Testis (tissue), 3 donors: ENCODE data around the gene ZNF618. TPM values are rescaled to one million over a fixed set of nuclear protein-coding genes. Genes with fewer than 3 reads are reported as not detected.

ENCODE experiments used
- DNase-seq: peaks from one replicate; pipeline ENCODE4 v3.0.0-alpha.2; 2019
- H3K27ac ChIP-seq, 2 donors: fragments of 200-600 bp; sonication (generic); one replicate each; pipeline ENCODE4 v1.5.1; 2019
- H3K27me3 ChIP-seq: fragments of 200-600 bp; sonication (generic); one replicate; pipeline ENCODE4 v1.5.1; 2019
- H3K36me3 ChIP-seq: fragments of 200-600 bp; sonication (generic); one replicate; pipeline ENCODE4 v1.5.1; 2017; ENCODE audit warnings: low read depth; ENCODE audit errors: missing control alignments
- H3K4me1 ChIP-seq: fragments of 200-600 bp; sonication (generic); one replicate; pipeline ENCODE4 v1.5.1; 2019
- H3K4me3 ChIP-seq, 2 donors: fragments of 200-600 bp; sonication (generic); one replicate each; pipeline ENCODE4 v1.5.1; 2017 to 2019
- H3K9me3 ChIP-seq: fragments of 200-600 bp; sonication (generic); one replicate; pipeline ENCODE4 v1.5.1; 2017
- POLR2A ChIP-seq: fragments of 450-650 bp; IDR thresholded peaks from one replicate; pipeline ENCODE4 v1.6.1; 2017; ENCODE audit warnings: antibody characterized with exemption, mild to moderate bottlenecking, moderate library complexity
- WGBS, 2 donors: methylation state at CpG; one replicate each; pipeline ENCODE4 v1.1.5; 2018; 5-methylcytosine and 5-hydroxymethylcytosine counted together
- intact Hi-C: fragments of 100-400 bp; cut with DNase I; formaldehyde crosslinking; loops from one replicate; pipeline ENCODE4 v1.15.1; 2023; ENCODE audit warnings: low total_unique reads
- polyA plus RNA-seq: library from polyadenylated mRNA; stranded (reverse); fragments of 350-450 nt; fragmentation: Illumina TruSeq; extraction: RNeasy Lipid Tissue Mini Kit (QIAGEN cat#74804); gene quantifications from one replicate; pipeline ENCODE4 v1.2.3, GENCODE V29; 2014; ENCODE audit warnings: low read depth, low replicate concordance; ENCODE audit not compliant: insufficient read depth
- total RNA-seq, 2 donors: library from RNA; depleted of rRNA; stranded (reverse); fragments of >200 nt; gene quantifications; one replicate each; pipeline ENCODE4 v1.2.3, GENCODE V29; 2016
- TF ChIP-seq, protein P1 (sequence below), 3 experiments: fragments of 450-650 bp in 2 of 3; fragments of 200-600 bp in 1 of 3; sonication (generic) in 1 of 3; IDR thresholded peaks; one replicate each; pipeline ENCODE4 v1.5.1; 2016 to 2019; ENCODE audit warnings: antibody characterized with exemption in 3 of 3, mild to moderate bottlenecking in 2 of 3, moderate library complexity in 1 of 3

Gene ZNF618
- total and polyA plus RNA-seq, 3 donors from 2014 or later = 6.8 to 15.2 (median 14.6) TPM

DNA sequence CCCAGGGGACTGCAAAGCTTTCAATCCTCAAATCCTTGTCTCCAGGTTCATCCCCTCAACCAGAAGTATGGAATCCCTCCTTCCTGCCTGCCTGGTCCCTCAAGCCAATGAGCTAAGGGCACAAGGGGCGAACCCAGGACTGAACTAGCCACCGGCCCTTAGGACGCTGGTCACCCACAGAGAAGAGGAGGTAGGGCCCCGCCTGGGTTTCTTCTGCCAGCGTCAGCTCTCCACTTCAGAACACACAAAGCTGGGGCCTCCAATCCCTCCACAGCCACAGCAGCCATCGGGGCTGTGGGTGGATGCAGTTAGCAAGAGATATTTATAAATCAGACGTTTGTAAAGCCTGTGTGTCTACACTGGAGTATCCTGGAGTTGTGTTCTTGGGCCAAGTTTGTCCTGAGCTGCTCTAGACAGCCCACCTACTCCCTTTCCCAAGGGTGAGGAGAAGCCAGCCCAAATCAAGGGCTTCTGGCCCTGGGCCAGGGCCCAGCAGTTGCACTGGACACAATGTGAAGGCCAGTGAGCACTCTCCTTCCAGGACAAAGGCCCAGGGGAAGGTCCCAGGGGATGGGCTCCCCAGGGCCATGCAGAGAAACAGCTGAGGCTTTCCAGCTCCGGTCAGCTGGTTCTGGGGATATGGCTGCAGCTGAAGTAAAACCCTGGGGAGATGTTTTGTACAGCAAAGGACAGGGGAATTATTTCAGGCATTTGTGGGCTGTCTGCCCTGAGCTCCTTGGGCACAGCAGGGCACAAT lies 183.1 kb downstream of the ZNF618 start:
- TF ChIP-seq, protein P1, sequence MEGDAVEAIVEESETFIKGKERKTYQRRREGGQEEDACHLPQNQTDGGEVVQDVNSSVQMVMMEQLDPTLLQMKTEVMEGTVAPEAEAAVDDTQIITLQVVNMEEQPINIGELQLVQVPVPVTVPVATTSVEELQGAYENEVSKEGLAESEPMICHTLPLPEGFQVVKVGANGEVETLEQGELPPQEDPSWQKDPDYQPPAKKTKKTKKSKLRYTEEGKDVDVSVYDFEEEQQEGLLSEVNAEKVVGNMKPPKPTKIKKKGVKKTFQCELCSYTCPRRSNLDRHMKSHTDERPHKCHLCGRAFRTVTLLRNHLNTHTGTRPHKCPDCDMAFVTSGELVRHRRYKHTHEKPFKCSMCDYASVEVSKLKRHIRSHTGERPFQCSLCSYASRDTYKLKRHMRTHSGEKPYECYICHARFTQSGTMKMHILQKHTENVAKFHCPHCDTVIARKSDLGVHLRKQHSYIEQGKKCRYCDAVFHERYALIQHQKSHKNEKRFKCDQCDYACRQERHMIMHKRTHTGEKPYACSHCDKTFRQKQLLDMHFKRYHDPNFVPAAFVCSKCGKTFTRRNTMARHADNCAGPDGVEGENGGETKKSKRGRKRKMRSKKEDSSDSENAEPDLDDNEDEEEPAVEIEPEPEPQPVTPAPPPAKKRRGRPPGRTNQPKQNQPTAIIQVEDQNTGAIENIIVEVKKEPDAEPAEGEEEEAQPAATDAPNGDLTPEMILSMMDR (IDR thresholded peaks at IDR 0.05) = no peak
- TF ChIP-seq POLR2A = no peak
- Histone ChIP-seq H3K27me3 (no peaks in the 10 kb centered on the region), H3K4me1 (peaks cover 6% of the 10 kb centered on the region), H3K9me3 (no peaks in the 10 kb centered on the region), H3K4me3 (no peak overlapping the region), H3K36me3 (no peaks in the 10 kb centered on the region), H3K27ac (no peak overlapping the region)
- 59 to 60% methylated on average over 7 to 8 of the region's 8 CpGs for WGBS, 2 donors
- no peak for DNase-seq
- intact Hi-C loops = no loop called here

DNA sequence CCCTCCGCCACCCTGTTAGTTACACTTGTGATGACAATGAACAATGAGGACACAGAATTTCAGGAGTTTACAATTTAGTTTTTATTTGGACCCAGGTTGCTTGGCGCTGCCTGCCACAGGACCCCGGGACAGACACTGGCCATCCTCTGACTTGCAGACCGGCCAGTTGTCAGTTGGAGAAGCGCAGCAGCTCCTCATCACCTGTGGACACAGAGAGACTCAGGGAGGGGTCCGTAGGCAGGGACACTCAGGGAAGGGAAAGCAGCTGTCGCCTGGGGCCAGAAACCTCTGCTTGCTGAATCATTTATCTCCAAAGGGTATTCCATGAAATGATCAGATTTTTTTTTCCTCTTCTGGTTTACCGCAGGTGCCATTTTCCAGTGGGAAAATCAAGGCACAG lies 184.0 kb downstream of the ZNF618 start:
- no peaks in the 10 kb centered on the region for H3K27me3 ChIP-seq
- no peak for DNase-seq
- no peaks in the 10 kb centered on the region for H3K9me3 ChIP-seq
- TF ChIP-seq, protein P1 (IDR thresholded peaks at IDR 0.05) = no peak
- TF ChIP-seq POLR2A = no peak
- H3K4me1 ChIP-seq = peaks cover 6% of the 10 kb centered on the region
- intact Hi-C loops = no loop called here
- 89 to 91% methylated on average over 8 of the region's 8 CpGs for WGBS, 2 donors
- H3K4me3 ChIP-seq = no peak overlapping the region
- H3K27ac ChIP-seq = no peak overlapping the region
- no peaks in the 10 kb centered on the region for H3K36me3 ChIP-seq

DNA sequence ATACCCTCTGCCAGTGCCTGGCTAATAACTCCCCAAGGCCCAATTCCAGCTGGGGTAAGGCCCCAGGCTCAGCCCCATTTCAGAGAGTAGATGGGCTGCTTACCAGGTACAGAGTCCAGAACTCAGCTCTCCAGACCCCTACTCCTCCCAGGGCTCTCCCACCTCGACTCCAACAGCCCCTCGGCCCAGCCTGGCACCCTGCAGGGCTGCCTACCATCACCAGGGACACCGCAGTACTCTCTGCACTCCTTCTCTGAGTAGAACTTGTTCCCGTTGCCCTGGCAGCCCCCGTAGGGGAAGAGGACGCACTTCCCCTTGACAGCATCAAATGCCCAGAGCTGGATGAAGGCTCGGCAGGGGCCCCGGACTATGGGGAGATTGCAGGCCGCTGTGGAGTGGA lies 184.6 kb downstream of the ZNF618 start:
- H3K27ac ChIP-seq = no peak overlapping the region
- WGBS, 2 donors = 90 to 91% methylated on average over 7 to 9 of the region's 9 CpGs
- no peak for DNase-seq
- no peaks in the 10 kb centered on the region for H3K36me3 ChIP-seq
- no peaks in the 10 kb centered on the region for H3K9me3 ChIP-seq
- no peak overlapping the region for H3K4me3 ChIP-seq
- no peaks in the 10 kb centered on the region for H3K27me3 ChIP-seq
- intact Hi-C loops = no loop called here
- peaks cover 6% of the 10 kb centered on the region for H3K4me1 ChIP-seq
- TF ChIP-seq, protein P1 (IDR thresholded peaks at IDR 0.05) = no peak
- no peak for TF ChIP-seq POLR2A

DNA sequence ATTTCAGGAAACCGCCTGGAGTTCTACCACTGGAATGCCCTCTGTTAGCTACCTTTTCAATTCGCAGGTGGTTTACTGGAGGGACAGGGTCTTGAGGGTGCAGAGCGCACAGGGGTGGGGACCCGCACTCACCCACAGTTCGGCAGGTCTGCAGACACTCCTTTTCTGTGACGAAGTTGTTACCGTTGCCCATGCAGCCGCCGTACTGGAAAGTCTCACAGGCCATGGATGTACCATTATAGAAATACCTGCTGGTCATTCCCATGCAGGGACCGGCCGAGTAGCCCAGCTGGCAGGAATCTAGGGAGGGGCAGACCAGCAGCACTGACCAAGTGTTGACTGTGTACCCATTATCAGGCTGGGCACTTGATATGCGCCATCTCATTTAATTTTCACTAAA lies 185.2 kb downstream of the ZNF618 start:
- H3K36me3 ChIP-seq = no peaks in the 10 kb centered on the region
- H3K9me3 ChIP-seq = no peaks in the 10 kb centered on the region
- TF ChIP-seq POLR2A = no peak
- TF ChIP-seq, protein P1 (IDR thresholded peaks at IDR 0.05) = no peak
- H3K27me3 ChIP-seq = no peaks in the 10 kb centered on the region
- H3K4me1 ChIP-seq = peaks cover 6% of the 10 kb centered on the region
- intact Hi-C loops = no loop called here
- H3K4me3 ChIP-seq = no peak overlapping the region
- DNase-seq = no peak
- WGBS, 2 donors = 93 to 96% methylated on average over 11 to 12 of the region's 12 CpGs
- H3K27ac ChIP-seq = no peak overlapping the region
